HepG2 (cell line): ENCODE data around the gene MDM4. TPM values are rescaled to one million over a fixed set of nuclear protein-coding genes. Genes with fewer than 3 reads are reported as not detected.

Experiments used
- MAZ ChIP-seq, 2 experiments: sonication (generic) in 1 of 2; formaldehyde crosslinking in 1 of 2; IDR thresholded peaks; 2 replicates each; pipeline versions ENCODE4 v1.5.0 to v1.6.1; 2012 to 2020; ENCODE audit warnings: low read depth in 2 of 2, mild to moderate bottlenecking in 2 of 2, borderline replicate concordance in 1 of 2, improper control_type of control experiment in 1 of 2, low read length in 1 of 2, missing genetic modification reagents in 1 of 2, moderate library complexity in 1 of 2
- NCOA1 ChIP-seq: sonication (generic); formaldehyde crosslinking; IDR thresholded peaks from 2 replicates; pipeline ENCODE4 v1.9.0; 2021; ENCODE audit warnings: missing genetic modification reagents
- NFATC3 ChIP-seq: sonication (generic); formaldehyde crosslinking; IDR thresholded peaks from 2 replicates; pipeline ENCODE4 v1.5.1; 2020; ENCODE audit warnings: mild to moderate bottlenecking, missing genetic modification reagents
- NFKB2 ChIP-seq: sonication (generic); formaldehyde crosslinking; IDR thresholded peaks from 2 replicates; pipeline ENCODE4 v1.4.0; 2020; ENCODE audit warnings: missing genetic modification reagents, borderline replicate concordance
- PHF21A ChIP-seq: sonication (generic); formaldehyde crosslinking; IDR thresholded peaks from 2 replicates; pipeline ENCODE4 v1.5.0; 2020; ENCODE audit warnings: mild to moderate bottlenecking, missing genetic modification reagents
- SP1 ChIP-seq, 2 experiments: fragments of 450-650 bp in 1 of 2; sonication (generic) in 1 of 2; formaldehyde crosslinking in 1 of 2; IDR thresholded peaks; 2 replicates each; pipeline versions ENCODE4 v1.4.0 to v1.6.1; 2016 to 2020; ENCODE audit warnings: missing genetic modification reagents in 1 of 2
- ZFAT ChIP-seq: sonication (generic); formaldehyde crosslinking; conservative IDR thresholded peaks from 2 replicates; pipeline ENCODE4 v1.8.1; 2023; ENCODE audit warnings: missing genetic modification reagents, inconsistent platforms
- ZNF260 ChIP-seq: sonication (generic); formaldehyde crosslinking; IDR thresholded peaks from 2 replicates; pipeline ENCODE4 v1.4.0; 2020; ENCODE audit warnings: missing genetic modification reagents, low read depth, mild to moderate bottlenecking, borderline replicate concordance
- ZNF672 ChIP-seq: sonication (generic); formaldehyde crosslinking; IDR thresholded peaks from 2 replicates; pipeline ENCODE4 v1.8.1; 2022; ENCODE audit warnings: missing genetic modification reagents
- ZNF777 ChIP-seq: sonication (generic); formaldehyde crosslinking; IDR thresholded peaks from 2 replicates; pipeline ENCODE4 v1.4.0; 2020; ENCODE audit warnings: missing genetic modification reagents
- ZNF883 ChIP-seq: sonication (generic); formaldehyde crosslinking; IDR thresholded peaks from 2 replicates; pipeline ENCODE4 v1.5.1; 2020; ENCODE audit warnings: mild to moderate bottlenecking, missing genetic modification reagents; ENCODE audit errors: not compliant biosample characterization
- polyA plus RNA-seq, 8 experiments: library from polyadenylated mRNA; depleted of rRNA in 3 of 8; stranded (reverse) in 7 of 8; unstranded in 1 of 8; fragments of >200 nt; fragmentation: Illumina TruSeq in 4 of 8; extraction: Trizol in 4 of 8; gene quantifications; 2 replicates each; pipeline versions ENCODE4 v1.2.1 to v1.2.3, GENCODE V29; 2011 to 2016; ENCODE audit warnings: low read depth in 4 of 8, missing spikeins in 1 of 8, mixed read lengths in 1 of 8; ENCODE audit not compliant: insufficient read depth in 1 of 8
- total RNA-seq, 5 experiments: library from RNA; depleted of rRNA; stranded (reverse); fragments of >200 nt; fragmentation: Illumina TruSeq; extraction: Trizol; gene quantifications; 2 replicates each; pipeline ENCODE4 v1.2.3, GENCODE V29; 2016; ENCODE audit warnings: low read depth in 1 of 5
- TF ChIP-seq, protein P1 (sequence below): sonication (generic); formaldehyde crosslinking; IDR thresholded peaks from 2 replicates; pipeline ENCODE4 v1.4.0; 2020; ENCODE audit warnings: missing genetic modification reagents
- TF ChIP-seq, protein P2 (sequence below): sonication (generic); formaldehyde crosslinking; IDR thresholded peaks from 2 replicates; pipeline ENCODE4 v1.4.0; 2020; ENCODE audit warnings: mild to moderate bottlenecking, missing genetic modification reagents, borderline replicate concordance
- TF ChIP-seq, protein P3 (sequence below): IDR thresholded peaks from 2 replicates; pipeline ENCODE4 v1.6.1; 2016; ENCODE audit warnings: missing biosample characterization, missing genetic modification reagents, low read depth
- TF ChIP-seq, protein P4 (sequence below): IDR thresholded peaks from 2 replicates; pipeline ENCODE4 v1.6.1; 2016; ENCODE audit warnings: low read depth, missing genetic modification reagents, missing compliant biosample characterization

The MDM4 gene
- total and polyA plus RNA-seq, 2 of the 13 experiments (the other 11 are each of a cell fraction or from before 2014, with no cell fraction given), result 14.9 to 19.0 TPM

DNA sequence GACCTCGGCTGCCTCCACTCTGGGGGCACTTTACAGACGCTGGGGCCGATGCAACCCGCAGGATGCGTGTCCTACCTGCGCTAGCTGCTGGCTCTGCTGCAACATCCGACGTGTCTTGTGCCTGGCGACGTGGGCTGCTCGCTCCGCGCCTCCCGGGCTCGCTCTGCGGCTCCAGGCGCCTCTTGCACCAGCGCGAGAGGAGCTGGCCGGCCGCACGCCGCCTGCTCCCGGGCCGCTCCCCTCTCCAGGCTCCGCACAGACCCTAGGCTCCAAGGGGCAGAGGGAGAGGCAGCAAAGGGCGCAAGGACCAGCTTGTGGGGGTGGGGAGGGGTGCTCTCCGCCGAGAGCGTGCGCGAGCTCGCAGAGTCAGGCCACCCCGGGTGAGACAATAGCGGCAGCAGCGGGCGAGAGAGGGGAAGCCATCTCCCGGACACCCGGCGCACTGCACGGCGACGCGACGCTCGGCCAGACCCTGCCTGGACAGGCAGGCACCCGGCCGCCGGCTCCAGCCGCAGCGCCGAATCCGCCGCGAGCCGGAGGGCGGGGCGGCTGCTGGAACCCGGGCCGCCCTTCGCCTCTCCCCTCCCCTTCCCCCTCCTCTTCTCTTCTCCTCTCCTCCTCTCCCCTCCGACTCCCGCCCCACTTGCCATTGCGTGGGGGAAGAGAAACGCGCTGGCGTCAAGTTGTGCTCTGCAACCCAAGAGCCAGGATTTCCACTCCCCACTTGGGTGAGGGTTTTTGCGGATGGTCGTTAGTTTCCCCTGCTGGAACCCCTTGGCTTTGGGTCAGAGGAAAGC, 21.7 kb upstream of the MDM4 start, which contains the start of gene PIK3C2B (continued):
- TF ChIP-seq, protein P1, sequence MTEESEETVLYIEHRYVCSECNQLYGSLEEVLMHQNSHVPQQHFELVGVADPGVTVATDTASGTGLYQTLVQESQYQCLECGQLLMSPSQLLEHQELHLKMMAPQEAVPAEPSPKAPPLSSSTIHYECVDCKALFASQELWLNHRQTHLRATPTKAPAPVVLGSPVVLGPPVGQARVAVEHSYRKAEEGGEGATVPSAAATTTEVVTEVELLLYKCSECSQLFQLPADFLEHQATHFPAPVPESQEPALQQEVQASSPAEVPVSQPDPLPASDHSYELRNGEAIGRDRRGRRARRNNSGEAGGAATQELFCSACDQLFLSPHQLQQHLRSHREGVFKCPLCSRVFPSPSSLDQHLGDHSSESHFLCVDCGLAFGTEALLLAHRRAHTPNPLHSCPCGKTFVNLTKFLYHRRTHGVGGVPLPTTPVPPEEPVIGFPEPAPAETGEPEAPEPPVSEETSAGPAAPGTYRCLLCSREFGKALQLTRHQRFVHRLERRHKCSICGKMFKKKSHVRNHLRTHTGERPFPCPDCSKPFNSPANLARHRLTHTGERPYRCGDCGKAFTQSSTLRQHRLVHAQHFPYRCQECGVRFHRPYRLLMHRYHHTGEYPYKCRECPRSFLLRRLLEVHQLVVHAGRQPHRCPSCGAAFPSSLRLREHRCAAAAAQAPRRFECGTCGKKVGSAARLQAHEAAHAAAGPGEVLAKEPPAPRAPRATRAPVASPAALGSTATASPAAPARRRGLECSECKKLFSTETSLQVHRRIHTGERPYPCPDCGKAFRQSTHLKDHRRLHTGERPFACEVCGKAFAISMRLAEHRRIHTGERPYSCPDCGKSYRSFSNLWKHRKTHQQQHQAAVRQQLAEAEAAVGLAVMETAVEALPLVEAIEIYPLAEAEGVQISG, result peak; percentile 77
- TF ChIP-seq, protein P2, sequence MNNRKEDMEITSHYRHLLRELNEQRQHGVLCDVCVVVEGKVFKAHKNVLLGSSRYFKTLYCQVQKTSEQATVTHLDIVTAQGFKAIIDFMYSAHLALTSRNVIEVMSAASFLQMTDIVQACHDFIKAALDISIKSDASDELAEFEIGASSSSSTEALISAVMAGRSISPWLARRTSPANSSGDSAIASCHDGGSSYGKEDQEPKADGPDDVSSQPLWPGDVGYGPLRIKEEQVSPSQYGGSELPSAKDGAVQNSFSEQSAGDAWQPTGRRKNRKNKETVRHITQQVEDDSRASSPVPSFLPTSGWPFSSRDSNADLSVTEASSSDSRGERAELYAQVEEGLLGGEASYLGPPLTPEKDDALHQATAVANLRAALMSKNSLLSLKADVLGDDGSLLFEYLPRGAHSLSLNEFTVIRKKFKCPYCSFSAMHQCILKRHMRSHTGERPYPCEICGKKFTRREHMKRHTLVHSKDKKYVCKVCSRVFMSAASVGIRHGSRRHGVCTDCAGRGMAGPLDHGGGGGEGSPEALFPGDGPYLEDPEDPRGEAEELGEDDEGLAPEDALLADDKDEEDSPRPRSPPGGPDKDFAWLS (CRISPR knock-in tag), result no peak
- no peak for TF ChIP-seq SP1 (IDR thresholded peaks at IDR 0.05)
- no peak for TF ChIP-seq SP1 (CRISPR knock-in tag; IDR thresholded peaks at IDR 0.05)
- TF ChIP-seq ZNF883 (CRISPR knock-in tag), result peak; percentile 88
- peak; percentile 96 for TF ChIP-seq ZNF777 (CRISPR knock-in tag)
- 0 out of 2 replicates have a peak, but pooled peaks have one; percentile 10 for TF ChIP-seq MAZ (IDR thresholded peaks at IDR 0.05; ENCODE audit: borderline replicate concordance, low read depth, low read length)
- no peak for TF ChIP-seq MAZ (CRISPR knock-in tag; IDR thresholded peaks at IDR 0.05; ENCODE audit: low read depth)
- TF ChIP-seq ZNF672 (CRISPR knock-in tag), result 0 out of 2 replicates have a peak, but pooled peaks have one; percentile 74
- no peak for TF ChIP-seq NFATC3 (CRISPR knock-in tag)
- TF ChIP-seq, protein P3, sequence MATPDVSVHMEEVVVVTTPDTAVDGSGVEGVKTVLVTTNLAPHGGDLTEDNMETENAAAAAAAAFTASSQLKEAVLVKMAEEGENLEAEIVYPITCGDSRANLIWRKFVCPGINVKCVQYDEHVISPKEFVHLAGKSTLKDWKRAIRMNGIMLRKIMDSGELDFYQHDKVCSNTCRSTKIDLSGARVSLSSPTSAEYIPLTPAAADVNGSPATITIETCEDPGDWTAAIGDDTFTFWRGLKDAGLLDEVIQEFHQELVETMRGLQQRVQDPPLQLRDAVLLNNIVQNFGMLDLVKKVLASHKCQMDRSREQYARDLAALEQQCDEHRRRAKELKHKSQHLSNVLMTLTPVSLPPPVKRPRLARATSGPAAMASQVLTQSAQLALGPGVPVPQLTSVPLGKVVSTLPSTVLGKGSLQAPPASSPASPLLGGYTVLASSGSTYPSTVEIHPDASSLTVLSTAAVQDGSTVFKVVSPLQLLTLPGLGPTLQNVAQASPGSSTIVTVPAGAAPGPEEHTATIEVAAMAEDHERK (CRISPR knock-in tag), result no peak
- TF ChIP-seq NCOA1, result no peak
- peak; percentile 31; the same call in 1 of the 2 replicates for TF ChIP-seq ZFAT (CRISPR knock-in tag)
- peak; percentile 15; the same call in 1 of the 2 replicates for TF ChIP-seq PHF21A
- TF ChIP-seq NFKB2 (CRISPR knock-in tag), result peak; percentile 87; the same call in 1 of the 2 replicates
- TF ChIP-seq ZNF260 (CRISPR knock-in tag), result no peak
- TF ChIP-seq, protein P4, sequence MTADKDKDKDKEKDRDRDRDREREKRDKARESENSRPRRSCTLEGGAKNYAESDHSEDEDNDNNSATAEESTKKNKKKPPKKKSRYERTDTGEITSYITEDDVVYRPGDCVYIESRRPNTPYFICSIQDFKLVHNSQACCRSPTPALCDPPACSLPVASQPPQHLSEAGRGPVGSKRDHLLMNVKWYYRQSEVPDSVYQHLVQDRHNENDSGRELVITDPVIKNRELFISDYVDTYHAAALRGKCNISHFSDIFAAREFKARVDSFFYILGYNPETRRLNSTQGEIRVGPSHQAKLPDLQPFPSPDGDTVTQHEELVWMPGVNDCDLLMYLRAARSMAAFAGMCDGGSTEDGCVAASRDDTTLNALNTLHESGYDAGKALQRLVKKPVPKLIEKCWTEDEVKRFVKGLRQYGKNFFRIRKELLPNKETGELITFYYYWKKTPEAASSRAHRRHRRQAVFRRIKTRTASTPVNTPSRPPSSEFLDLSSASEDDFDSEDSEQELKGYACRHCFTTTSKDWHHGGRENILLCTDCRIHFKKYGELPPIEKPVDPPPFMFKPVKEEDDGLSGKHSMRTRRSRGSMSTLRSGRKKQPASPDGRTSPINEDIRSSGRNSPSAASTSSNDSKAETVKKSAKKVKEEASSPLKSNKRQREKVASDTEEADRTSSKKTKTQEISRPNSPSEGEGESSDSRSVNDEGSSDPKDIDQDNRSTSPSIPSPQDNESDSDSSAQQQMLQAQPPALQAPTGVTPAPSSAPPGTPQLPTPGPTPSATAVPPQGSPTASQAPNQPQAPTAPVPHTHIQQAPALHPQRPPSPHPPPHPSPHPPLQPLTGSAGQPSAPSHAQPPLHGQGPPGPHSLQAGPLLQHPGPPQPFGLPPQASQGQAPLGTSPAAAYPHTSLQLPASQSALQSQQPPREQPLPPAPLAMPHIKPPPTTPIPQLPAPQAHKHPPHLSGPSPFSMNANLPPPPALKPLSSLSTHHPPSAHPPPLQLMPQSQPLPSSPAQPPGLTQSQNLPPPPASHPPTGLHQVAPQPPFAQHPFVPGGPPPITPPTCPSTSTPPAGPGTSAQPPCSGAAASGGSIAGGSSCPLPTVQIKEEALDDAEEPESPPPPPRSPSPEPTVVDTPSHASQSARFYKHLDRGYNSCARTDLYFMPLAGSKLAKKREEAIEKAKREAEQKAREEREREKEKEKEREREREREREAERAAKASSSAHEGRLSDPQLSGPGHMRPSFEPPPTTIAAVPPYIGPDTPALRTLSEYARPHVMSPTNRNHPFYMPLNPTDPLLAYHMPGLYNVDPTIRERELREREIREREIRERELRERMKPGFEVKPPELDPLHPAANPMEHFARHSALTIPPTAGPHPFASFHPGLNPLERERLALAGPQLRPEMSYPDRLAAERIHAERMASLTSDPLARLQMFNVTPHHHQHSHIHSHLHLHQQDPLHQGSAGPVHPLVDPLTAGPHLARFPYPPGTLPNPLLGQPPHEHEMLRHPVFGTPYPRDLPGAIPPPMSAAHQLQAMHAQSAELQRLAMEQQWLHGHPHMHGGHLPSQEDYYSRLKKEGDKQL (CRISPR knock-in tag), result no peak
